Trophoblast cell (in vitro differentiated cells and primary cell): Measurements from ENCODE around the gene RIC3.

Experiments
- DNase-seq, 2 donors: peaks; one replicate each; pipeline ENCODE4 v3.0.0-alpha.2; 2016
- H2AFZ ChIP-seq: 2 replicates; pipeline ENCODE4 v1.6.1; 2013; ENCODE audit warnings: low read length, moderate library complexity, mild to moderate bottlenecking; ENCODE audit not compliant: insufficient read depth, poor library complexity
- H2AK5ac ChIP-seq: 2 replicates; pipeline ENCODE4 v1.6.1; 2013; ENCODE audit warnings: mild to moderate bottlenecking, low read length
- H2BK120ac ChIP-seq: 2 replicates; pipeline ENCODE4 v1.6.1; 2013; ENCODE audit warnings: low read length, mild to moderate bottlenecking, moderate library complexity; ENCODE audit not compliant: insufficient read depth, poor library complexity
- H2BK12ac ChIP-seq: 2 replicates; pipeline ENCODE4 v1.6.1; 2013; ENCODE audit warnings: mild to moderate bottlenecking, low read length, moderate library complexity
- H2BK5ac ChIP-seq: 2 replicates; pipeline ENCODE4 v1.6.1; 2013; ENCODE audit warnings: low read length, low read depth, moderate library complexity, mild to moderate bottlenecking; ENCODE audit not compliant: poor library complexity
- H3K14ac ChIP-seq: 2 replicates; pipeline ENCODE4 v1.6.1; 2013; ENCODE audit warnings: mild to moderate bottlenecking, low read length
- H3K18ac ChIP-seq: 2 replicates; pipeline ENCODE4 v1.6.1; 2013; ENCODE audit warnings: mild to moderate bottlenecking, low read length
- H3K23ac ChIP-seq: 2 replicates; pipeline ENCODE4 v1.6.1; 2013; ENCODE audit warnings: low read length
- H3K27ac ChIP-seq: 2 replicates; pipeline ENCODE4 v1.5.1; 2013; ENCODE audit warnings: low read depth, mild to moderate bottlenecking, inconsistent platforms, low read length, moderate library complexity
- H3K27me3 ChIP-seq: 2 replicates; pipeline ENCODE4 v1.6.1; 2013; ENCODE audit warnings: inconsistent platforms, mild to moderate bottlenecking, low read length, moderate library complexity; ENCODE audit not compliant: insufficient read depth
- H3K36me3 ChIP-seq, 2 experiments: 1 replicate in 1 of 2; 2 replicates in 1 of 2; pipeline ENCODE4 v1.6.1; 2013; ENCODE audit warnings: low read length in 2 of 2, mild to moderate bottlenecking in 2 of 2, moderate library complexity in 1 of 2; ENCODE audit not compliant: insufficient read depth in 2 of 2, control insufficient read depth in 1 of 2
- H3K4ac ChIP-seq: 2 replicates; pipeline ENCODE4 v1.6.1; 2013; ENCODE audit warnings: low read depth, mild to moderate bottlenecking, low read length, moderate library complexity
- H3K4me1 ChIP-seq, 2 experiments: 1 replicate in 1 of 2; 2 replicates in 1 of 2; pipeline ENCODE4 v1.6.1; 2013; ENCODE audit warnings: low read length in 2 of 2, mild to moderate bottlenecking in 2 of 2, moderate library complexity in 1 of 2; ENCODE audit not compliant: insufficient read depth in 2 of 2, control insufficient read depth in 1 of 2
- H3K4me2 ChIP-seq: 2 replicates; pipeline ENCODE4 v1.6.1; 2013; ENCODE audit warnings: inconsistent platforms, mild to moderate bottlenecking, low read length, moderate library complexity
- H3K4me3 ChIP-seq: 2 replicates; pipeline ENCODE4 v1.5.1; 2013; ENCODE audit warnings: mild to moderate bottlenecking, low read depth, low read length, inconsistent platforms
- H3K79me1 ChIP-seq: one replicate; pipeline ENCODE4 v1.6.1; 2013; ENCODE audit warnings: low read length
- H3K79me2 ChIP-seq: 2 replicates; pipeline ENCODE4 v1.6.1; 2013; ENCODE audit warnings: low read length, mild to moderate bottlenecking; ENCODE audit not compliant: control insufficient read depth, insufficient read depth, poor library complexity
- H3K9ac ChIP-seq: 2 replicates; pipeline ENCODE4 v1.6.1; 2013; ENCODE audit warnings: mild to moderate bottlenecking, low read length
- H3K9me3 ChIP-seq: 2 replicates; pipeline ENCODE4 v1.6.1; 2013; ENCODE audit warnings: low read depth, mild to moderate bottlenecking, control low read depth, inconsistent platforms, low read length; ENCODE audit not compliant: insufficient read depth
- H4K12ac ChIP-seq: 2 replicates; pipeline ENCODE4 v1.6.1; 2013; ENCODE audit warnings: low read depth, mild to moderate bottlenecking, low read length, moderate library complexity
- H4K8ac ChIP-seq: 2 replicates; pipeline ENCODE4 v1.6.1; 2013; ENCODE audit warnings: low read depth, mild to moderate bottlenecking, low read length, moderate library complexity
- H4K91ac ChIP-seq: one replicate; pipeline ENCODE4 v1.6.1; 2013; ENCODE audit warnings: low read depth, mild to moderate bottlenecking, low read length, moderate library complexity
- WGBS: extraction: QIAGEN DNeasy Blood & Tissue Kit; methylation state at CpG from one replicate; pipeline ENCODE4 v1.1.7; 2013; ENCODE audit warnings: missing lambda C conversion rate; ENCODE audit not compliant: insufficient read length, insufficient coverage; ENCODE audit errors: extremely low coverage; 5-methylcytosine and 5-hydroxymethylcytosine counted together

Gene RIC3

GRCh38 chr11:8156877-8157276 is 11.9 kb downstream of the RIC3 start:
- H3K14ac ChIP-seq = no peak overlapping the region
- H2AFZ ChIP-seq = no peak overlapping the region
- H2BK5ac ChIP-seq = no peak overlapping the region
- no peak overlapping the region for H3K4ac ChIP-seq
- H4K12ac ChIP-seq = no peak overlapping the region
- DNase-seq = no peak
- H2BK120ac ChIP-seq = no peak overlapping the region
- H3K27me3 ChIP-seq = no peaks in the 10 kb centered on the region
- no peak overlapping the region for H4K8ac ChIP-seq
- H3K79me2 ChIP-seq = no peaks in the 10 kb centered on the region
- H3K4me2 ChIP-seq = no peak overlapping the region
- H3K23ac ChIP-seq = no peak overlapping the region
- no peak overlapping the region for H2BK12ac ChIP-seq
- no peaks in the 10 kb centered on the region for H3K4me1 ChIP-seq
- no peak overlapping the region for H3K9ac ChIP-seq
- H3K36me3 ChIP-seq = no peaks in the 10 kb centered on the region
- WGBS = no CpG with 5 or more reads among the region's 3 CpGs
- H4K91ac ChIP-seq = no peak overlapping the region
- H2AK5ac ChIP-seq = no peak overlapping the region
- H3K18ac ChIP-seq = no peak overlapping the region
- H3K79me1 ChIP-seq = no peaks in the 10 kb centered on the region
- no peak overlapping the region for H3K27ac ChIP-seq
- H3K9me3 ChIP-seq = no peaks in the 10 kb centered on the region
- no peak overlapping the region for H3K4me3 ChIP-seq

DNA sequence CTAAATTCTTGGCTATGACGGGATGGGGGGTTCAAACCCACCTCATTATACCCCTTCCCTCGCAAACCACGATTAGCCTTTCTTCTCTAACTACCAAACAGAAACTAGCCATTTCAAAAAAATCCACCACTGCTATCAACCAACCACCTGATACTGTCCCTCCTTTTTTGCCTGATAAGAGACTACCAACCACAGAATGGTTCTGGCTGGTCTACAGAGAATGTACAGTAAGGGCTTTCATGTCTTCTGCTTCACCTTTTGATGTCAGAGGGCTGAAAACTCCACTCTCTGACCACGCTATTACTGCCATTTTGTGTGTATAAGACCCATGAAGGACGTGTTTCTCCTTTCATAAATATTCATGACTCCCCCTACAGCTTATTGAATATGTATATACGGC is 19.1 kb downstream of the RIC3 start:
- no peaks in the 10 kb centered on the region for H3K79me2 ChIP-seq
- no peak overlapping the region for H2BK120ac ChIP-seq
- H2AFZ ChIP-seq = no peak overlapping the region
- no peak overlapping the region for H3K4me2 ChIP-seq
- H3K4me3 ChIP-seq = no peak overlapping the region
- H3K9me3 ChIP-seq = no peaks in the 10 kb centered on the region
- H3K18ac ChIP-seq = no peak overlapping the region
- DNase-seq = no peak
- no peak overlapping the region for H3K4ac ChIP-seq
- WGBS = 100% methylated on average over 2 of the region's 6 CpGs
- H4K8ac ChIP-seq = no peak overlapping the region
- no peak overlapping the region for H2BK5ac ChIP-seq
- no peak overlapping the region for H3K14ac ChIP-seq
- H3K36me3 ChIP-seq = no peaks in the 10 kb centered on the region
- H3K27me3 ChIP-seq = no peaks in the 10 kb centered on the region
- no peak overlapping the region for H4K91ac ChIP-seq
- no peaks in the 10 kb centered on the region for H3K4me1 ChIP-seq
- no peak overlapping the region for H2BK12ac ChIP-seq
- no peak overlapping the region for H2AK5ac ChIP-seq
- H3K23ac ChIP-seq = no peak overlapping the region
- H4K12ac ChIP-seq = no peak overlapping the region
- no peak overlapping the region for H3K9ac ChIP-seq
- H3K27ac ChIP-seq = no peak overlapping the region
- H3K79me1 ChIP-seq = no peaks in the 10 kb centered on the region

GRCh38 chr11:8138526-8138925 is 30.3 kb downstream of the RIC3 start:
- Histone ChIP-seq H2AK5ac (no peak overlapping the region), H3K4me2 (no peak overlapping the region), H3K36me3 (no peaks in the 10 kb centered on the region), H3K9ac (no peak overlapping the region), H3K4me3 (no peak overlapping the region), H2AFZ (no peak overlapping the region), H3K79me1 (no peaks in the 10 kb centered on the region), H4K12ac (no peak overlapping the region), H3K9me3 (no peaks in the 10 kb centered on the region), H3K23ac (no peak overlapping the region), H3K4me1 (no peaks in the 10 kb centered on the region), H2BK12ac (no peak overlapping the region), H4K91ac (peak overlapping the region; percentile 47), H2BK120ac (no peak overlapping the region), H3K4ac (no peak overlapping the region), H3K27me3 (no peaks in the 10 kb centered on the region), H3K79me2 (no peaks in the 10 kb centered on the region), H3K27ac (no peak overlapping the region), H3K18ac (no peak overlapping the region), H3K14ac (no peak overlapping the region), H2BK5ac (no peak overlapping the region), H4K8ac (no peak overlapping the region)
- no CpG with 5 or more reads among the region's 2 CpGs for WGBS
- no peak for DNase-seq

DNA sequence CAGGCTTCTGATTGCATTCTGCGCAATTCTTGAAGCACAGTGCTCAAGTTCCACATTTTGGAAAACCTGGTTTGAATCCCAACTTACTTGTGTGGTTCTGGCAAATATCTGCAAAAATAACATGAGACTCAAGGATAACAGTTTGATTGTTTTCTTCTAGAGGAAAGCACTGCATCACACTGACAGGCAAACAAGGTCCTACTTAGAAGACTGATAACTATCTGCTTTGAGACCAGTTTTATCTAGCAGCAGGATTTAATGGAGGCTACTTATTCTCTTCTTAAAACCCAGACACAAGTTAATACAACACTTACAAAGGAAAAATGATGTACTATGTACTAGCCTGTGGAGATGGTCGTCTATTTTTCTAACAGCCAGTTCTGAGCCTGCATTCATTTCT is 41.4 kb downstream of the RIC3 start:
- Histone ChIP-seq H4K8ac (no peak overlapping the region), H3K14ac (no peak overlapping the region), H3K4me1 (no peaks in the 10 kb centered on the region), H3K9ac (no peak overlapping the region), H3K79me2 (no peaks in the 10 kb centered on the region), H3K36me3 (no peaks in the 10 kb centered on the region), H3K9me3 (no peaks in the 10 kb centered on the region), H3K27ac (no peak overlapping the region), H2AFZ (no peak overlapping the region), H3K18ac (no peak overlapping the region), H4K12ac (no peak overlapping the region), H4K91ac (no peak overlapping the region), H2BK120ac (no peak overlapping the region), H3K23ac (no peak overlapping the region), H3K4ac (no peak overlapping the region), H3K79me1 (no peaks in the 10 kb centered on the region), H3K27me3 (no peaks in the 10 kb centered on the region), H3K4me2 (no peak overlapping the region), H2AK5ac (no peak overlapping the region), H2BK5ac (no peak overlapping the region), H2BK12ac (no peak overlapping the region), H3K4me3 (no peak overlapping the region)
- DNase-seq = no peak
- WGBS = no CpG with 5 or more reads among the region's 2 CpGs
